NCI-H748 (cell line): ENCODE measurements around the gene PTTG1.
A peak's percentile ranks its signal among the peaks of the same experiment; 100 is the strongest.

Experiments
- DNase-seq: peaks from one replicate; lab custom pipeline; 2025; ENCODE audit not compliant: unreplicated experiment; lab: John Stamatoyannopoulos, UW

Gene PTTG1

GRCh38 chr5:160421625-160422258 lies at the start of gene PTTG1:
PTTG1 (plus strand) TSS chr5:160421855; CDS start chr5:160422313, 458 bp downstream.
- DNase-seq: peak; percentile 99

DNA sequence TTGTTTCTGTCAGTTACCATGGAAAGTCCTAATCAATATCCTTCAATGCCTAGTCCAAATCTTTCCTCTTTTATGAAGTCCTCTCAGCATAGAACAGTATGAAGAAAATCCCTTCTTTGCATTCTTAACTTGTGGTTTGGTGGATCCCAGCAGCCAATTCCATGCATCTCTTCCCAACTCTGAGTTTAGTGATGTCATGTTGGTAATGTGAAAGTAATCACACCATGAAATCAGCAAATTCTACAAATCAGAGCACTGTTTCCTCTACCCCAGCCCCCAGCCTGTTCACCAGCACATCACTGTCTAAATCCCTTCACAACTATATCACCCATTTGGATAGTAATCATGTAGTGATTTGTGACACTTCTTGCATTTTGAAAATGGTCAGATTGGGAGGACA lies 46.5 kb upstream of the PTTG1 start:
- no peak for DNase-seq

GRCh38 chr5:160375701-160376100 lies 46.0 kb upstream of the PTTG1 start:
- no peak for DNase-seq

DNA sequence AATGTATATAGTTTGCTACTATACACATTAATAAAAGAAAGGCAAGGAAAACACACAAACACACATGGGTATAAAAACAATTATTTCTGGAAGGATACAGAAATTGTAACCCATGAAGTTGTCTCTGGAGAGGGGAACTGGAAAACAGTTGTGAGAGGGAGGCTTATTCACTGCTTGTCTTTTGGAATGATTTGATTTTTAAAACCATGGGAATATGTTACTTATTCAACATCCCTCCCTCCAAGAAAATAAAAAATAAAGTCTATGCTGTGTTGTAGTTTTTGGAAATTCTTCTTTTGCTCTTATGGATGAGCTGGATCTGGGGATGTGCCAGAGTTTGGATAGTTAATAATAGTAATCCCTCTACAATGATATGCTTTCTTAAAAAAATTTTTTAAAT lies 45.2 kb upstream of the PTTG1 start:
- DNase-seq: no peak

DNA sequence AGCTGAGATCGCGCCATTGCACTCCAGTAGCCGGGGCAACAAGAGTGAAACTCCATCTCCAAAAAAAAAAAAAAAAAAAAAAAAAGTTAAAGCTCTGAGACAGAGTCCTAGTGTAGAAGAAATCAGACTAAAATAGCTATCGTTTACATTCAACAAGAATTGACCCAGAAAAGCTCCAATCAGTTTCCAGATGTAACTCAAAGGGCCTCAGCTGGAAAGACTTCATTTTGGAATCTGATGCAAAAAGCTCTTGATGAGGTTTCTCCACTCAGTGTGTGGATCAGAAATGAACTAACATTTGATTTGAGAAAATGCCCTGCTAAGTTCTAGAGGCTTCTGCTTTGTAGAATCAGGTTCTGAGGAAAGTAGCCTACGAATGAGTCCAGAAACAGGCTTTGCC lies 44.0 kb upstream of the PTTG1 start:
- no peak for DNase-seq

- no peak for DNase-seq
Observed at GRCh38 chr5:160378330-160378729, 43.3 kb upstream of the PTTG1 start.

DNA sequence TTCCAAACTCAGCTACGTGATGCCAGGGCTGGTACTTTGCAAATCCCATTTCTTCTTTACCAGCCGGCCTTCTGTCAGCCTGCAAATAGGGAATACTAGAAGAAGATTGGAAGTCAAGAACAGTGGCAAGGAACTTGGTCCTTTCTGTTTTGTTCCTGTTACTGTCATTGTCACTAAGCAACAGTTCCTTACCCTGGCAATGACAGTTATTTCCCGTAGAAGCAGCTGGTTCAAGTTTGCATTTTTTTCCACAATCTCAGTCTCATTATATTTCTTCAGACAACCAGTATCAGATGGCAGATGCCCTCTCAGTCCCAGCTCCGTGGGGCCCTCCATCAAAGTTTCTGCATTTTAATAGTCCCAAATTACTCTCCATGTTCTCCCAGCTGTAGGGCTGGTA lies 42.1 kb upstream of the PTTG1 start:
- DNase-seq: no peak

DNA sequence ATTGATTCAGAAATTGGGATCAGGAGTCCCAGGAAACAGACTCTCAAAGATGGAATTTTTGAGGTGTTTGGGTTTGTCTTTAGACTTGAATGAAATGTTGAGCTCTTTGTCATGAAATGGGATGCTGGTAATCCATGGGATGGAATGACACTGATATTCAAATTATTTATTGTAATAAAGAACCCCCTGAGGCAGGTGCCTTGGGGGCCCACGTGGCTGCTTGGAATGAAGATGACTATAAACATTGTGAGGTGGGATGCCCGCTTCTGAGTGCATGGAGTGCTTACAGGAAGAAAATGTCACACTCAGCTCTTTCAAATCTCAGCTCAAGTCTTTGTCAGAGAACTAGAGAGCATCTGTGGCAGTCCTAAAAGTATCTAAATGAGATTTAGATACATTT lies 41.6 kb upstream of the PTTG1 start:
- DNase-seq: no peak

DNA sequence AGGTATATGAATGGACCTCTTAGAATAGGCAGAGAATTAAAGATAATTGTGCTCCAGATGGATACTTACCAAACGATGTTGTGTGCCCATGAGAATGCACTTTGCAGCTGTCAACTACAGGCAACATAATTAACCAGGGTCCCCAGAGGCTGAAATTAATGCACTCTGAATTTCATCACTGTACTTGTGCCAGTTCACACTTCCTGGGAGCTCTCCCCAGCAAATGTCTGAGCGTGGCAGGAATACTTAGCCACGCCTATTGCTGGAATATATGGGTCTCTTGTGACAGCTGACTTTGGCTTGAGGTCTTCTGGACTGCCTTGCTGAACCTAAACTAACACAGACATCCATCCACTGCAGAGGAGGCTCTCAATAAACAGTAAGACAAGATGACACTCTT lies 39.3 kb upstream of the PTTG1 start:
- DNase-seq: peak; percentile 8

- no peak for DNase-seq
Observed at GRCh38 chr5:160384681-160385080, 37.0 kb upstream of the PTTG1 start.

DNA sequence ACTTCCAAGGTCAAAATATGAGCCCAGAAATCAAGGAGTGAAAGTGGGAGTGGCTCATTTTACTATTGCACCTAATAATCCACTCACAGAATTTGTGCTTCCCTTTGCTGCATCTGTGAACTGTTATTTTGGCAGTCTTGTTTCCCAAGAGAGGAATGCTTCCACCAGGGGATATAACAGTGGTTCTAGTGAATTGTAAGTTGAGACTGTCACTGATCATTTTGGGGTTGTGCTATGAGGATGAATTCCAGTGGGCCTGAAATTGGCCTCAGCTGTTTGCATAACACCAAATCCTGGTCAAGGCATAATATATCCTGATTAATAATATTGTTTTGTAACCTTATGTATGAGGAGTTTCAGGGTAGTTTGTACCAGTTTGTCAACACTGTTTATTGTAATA lies 36.2 kb upstream of the PTTG1 start:
- DNase-seq: no peak

- DNase-seq: no peak
Observed at GRCh38 chr5:160387445-160387844, 34.2 kb upstream of the PTTG1 start.

DNA sequence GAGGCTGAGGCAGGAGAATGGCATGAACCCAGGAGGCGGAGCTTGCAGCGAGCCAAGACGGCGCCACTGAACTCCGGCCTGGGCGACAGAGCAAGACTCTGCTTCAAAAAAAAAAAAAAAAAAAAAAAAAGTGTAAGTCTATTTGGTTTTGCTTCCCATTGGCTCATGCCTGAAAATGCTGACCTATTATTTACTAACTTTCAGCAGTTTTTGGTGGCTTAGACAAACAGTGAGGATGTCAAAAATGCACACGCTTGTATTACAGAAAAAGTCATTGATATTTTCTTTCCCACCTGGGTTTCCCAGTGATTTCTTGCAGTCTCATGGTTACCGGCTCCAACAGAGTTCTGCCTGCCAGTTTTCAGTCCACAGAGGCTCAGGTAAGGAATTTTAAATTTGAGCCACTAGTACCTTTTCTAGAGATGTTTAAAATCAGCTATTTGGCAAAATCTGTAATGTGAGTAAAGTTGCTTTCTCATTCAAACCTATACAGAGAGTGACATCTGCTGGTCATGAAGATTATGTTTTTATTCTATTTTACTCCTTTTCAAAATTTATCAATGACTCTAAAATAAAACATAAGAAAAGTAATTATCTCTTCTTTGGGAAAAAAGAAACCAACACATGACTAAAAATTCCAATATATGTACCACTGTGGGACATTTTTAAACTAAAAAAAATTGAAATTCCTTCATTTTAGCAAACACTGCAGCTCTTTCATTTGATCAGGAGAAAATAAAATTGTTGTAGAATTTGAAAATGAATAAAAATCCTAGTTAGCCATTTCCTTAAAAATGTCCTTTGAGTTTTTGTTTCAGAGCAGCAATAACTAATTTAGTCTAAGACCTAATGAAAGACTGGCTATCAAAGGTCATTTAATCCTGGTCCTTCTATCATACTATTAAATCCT lies 30.6 kb upstream of the PTTG1 start:
- DNase-seq: peak; percentile 31

DNA sequence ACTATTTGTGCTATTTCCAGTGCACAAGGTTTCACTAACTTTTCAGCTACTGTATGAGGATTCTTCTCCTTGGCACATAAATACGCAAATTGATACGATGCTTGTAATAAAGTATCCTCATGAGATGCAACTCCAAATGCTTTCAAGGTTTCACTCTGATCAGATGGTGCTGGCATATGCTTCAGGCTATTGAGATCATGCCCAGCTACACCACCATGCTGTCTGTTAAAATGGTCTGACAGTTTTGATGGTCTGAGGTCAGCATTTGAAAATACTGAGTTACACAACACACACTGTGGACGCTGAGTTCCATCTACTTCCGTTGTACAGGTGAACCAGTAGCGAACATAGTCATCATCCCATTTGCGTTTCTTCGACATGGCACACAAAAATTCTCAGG lies 26.5 kb upstream of the PTTG1 start:
- no peak for DNase-seq

DNA sequence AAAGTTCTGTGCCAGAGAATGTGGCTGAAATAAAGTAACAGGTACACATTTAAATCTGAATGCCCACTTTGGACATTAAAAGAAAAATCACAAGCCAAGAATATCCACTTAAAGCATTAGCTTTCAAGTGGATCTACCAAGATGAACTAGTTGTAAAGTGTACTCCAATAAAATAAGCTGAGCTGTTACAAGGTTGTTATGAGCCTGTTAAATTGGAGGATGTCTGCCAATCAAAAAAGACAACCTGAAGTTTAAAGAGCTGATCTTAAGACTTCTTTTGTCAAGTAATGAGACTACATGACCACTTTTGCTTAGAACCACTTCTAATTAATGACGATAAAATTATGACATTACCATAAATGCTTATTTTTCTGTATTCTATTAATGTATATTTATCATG lies 24.2 kb upstream of the PTTG1 start:
- DNase-seq: no peak

- peak; percentile 23 for DNase-seq
Observed at GRCh38 chr5:160398806-160399205, 22.8 kb upstream of the PTTG1 start.

DNA sequence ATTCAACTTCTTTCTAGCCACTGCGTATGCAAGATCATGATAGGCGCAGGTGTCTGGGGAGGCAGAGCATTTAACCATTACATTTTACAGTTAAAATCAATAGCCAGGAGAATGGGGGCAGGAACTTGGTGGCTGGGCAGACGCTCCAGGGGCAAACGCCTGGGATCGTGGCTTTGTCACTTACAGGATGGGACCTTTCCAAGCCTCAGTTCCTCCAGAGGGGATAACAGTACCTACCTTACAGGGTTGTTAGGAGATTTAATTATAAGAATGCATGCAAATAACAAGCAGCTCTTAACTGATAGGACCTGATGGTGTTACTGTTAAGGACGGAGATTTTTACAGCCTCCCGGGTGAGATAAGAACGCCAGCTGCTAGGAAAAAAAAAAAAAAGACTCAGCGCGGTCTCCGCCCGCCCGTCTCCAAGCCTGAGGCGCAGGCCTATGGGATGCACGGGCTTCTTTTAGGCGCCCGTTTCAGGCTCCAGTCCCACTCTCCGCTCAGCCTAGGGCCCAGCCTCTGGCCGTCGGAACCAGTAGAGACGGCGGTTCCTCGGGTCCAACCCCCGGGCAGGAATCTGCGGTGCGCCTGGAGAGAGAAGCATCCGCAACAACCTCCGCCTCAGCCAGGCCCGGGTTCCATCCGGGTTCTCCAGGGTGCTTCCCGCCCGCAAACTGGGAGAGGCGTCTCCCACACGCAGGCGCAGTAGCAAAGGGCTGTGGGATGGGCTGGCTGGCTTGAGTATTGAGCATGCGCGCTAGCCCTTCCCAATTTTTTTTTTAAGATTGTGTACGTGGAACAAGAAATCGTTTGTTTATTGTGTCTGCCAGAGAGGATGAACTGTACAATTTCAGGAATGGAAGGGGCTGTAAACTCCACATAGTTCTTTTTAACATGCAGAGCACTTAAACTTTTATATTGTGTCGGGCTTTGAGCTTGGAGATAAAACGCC lies 22.0 kb upstream of the PTTG1 start, which contains the start of gene FAM200C:
Gene FAM200C (minus strand): TSS at position 653 of the 952 bp plus-strand sequence. CDS start 4,564 bp downstream, outside the sequence.
- DNase-seq: peak; percentile 93

DNA sequence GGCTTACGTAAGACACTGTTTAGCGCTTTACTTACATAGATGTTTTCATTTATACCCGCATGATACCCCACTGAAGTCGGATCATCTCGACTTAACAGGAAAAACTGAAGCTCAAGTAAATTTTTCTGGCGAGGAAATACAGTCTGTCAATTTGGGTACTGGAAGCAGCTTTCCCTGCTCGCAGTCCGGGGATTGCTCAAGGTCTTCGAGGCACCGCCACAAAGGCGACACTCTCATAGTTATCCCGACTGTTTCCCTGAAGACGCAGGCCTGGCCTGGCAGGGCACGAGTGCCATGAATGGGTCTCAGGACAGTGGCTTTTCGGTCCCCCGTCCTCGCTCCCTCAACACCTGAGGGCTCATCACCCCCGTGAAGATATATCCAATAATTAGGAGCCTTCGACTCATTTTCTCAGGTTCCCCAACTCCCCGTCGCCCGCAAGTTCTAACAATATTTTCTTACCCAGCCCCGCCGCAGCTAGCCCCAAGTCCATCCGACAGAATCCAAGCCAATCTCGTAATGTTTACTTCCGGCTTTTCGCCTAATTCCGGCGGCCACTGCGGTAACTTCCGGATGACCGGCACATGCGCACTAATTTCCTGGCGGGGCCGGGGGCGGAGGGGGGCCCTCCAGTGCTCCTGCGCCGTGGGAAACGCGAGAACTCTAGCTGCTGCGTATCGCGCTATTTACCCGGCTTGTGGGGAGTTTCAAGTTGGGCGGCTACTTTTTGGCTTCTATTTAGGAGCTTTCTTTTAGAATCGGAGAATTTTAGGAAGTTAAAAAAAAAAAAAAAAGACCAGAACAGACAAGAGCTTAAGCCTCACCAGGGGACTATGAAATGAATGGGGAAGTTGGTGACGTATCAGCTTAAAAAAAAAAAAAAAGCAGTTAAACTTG lies 2.8 kb upstream of the PTTG1 start, which contains the start of gene SLU7:
Gene SLU7 (minus strand): TSS at position 521 of the 897 bp plus-strand sequence. CDS start 3,787 bp downstream, outside the sequence.
- DNase-seq: peak; percentile 95

DNA sequence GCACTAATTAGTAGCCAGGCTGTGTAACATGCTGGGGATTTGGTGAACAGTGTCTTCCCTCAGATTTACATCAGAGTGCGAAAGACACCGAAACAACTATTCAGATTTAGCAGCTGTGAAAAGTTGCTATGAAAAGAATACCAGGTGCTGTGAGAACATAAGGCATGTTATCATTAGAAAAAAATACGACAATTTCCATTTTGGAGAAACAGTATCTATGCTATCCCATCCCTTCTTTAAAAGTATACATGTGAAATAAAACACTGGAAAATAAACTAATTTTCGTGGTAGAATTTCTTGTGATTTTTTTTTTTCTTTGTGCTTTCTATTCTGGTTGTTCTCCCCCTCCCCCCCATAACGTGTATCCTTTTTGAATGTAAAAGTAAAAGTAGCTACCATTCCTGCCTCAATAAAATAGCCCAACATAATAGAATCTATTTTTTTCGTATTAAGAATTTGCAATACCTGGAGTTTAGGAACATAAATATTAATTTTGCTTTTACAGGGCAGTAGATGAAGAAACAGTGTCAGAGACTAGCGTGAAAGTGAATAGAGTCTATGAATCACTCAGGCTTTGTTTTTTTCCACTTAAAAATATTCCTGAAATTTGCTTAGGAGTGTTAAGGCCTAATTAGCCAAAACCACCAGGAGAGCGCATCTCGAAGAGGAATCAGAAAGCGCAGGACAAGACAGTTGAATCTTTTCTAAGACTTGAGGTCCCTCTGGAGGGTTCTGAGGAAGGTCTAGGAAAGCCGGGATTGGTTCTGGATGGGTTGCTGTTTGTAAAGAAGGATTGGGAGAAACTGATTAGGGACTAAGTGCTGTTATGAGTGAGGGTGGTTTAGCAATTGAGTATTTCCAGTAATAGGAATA lies 2.0 kb upstream of the PTTG1 start:
- DNase-seq: peak; percentile 26
